ENCODE measurements around the gene HECW1.

Gene HECW1

DNA sequence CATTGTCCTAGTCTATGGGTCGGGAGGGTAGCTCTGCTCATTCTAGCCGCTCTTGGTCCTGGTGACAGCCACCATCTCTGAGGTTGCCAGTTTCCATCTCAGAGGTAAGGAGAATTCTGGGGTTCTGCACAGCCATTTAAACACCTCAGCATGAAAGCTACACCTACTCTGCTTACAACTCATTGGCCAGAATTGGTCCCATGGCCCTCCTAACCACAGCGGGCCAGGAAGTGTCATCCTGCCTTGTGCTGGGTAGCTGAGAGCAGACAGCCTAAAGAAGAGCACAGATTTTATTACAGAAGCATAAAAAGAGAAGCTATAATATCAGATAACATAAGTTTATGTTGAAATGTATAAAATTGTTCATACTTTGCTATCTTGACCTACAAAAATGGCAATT is 152.7 kb downstream of the HECW1 start:
- DNase-seq (ENCODE audit: low spot score) = no peak

DNA sequence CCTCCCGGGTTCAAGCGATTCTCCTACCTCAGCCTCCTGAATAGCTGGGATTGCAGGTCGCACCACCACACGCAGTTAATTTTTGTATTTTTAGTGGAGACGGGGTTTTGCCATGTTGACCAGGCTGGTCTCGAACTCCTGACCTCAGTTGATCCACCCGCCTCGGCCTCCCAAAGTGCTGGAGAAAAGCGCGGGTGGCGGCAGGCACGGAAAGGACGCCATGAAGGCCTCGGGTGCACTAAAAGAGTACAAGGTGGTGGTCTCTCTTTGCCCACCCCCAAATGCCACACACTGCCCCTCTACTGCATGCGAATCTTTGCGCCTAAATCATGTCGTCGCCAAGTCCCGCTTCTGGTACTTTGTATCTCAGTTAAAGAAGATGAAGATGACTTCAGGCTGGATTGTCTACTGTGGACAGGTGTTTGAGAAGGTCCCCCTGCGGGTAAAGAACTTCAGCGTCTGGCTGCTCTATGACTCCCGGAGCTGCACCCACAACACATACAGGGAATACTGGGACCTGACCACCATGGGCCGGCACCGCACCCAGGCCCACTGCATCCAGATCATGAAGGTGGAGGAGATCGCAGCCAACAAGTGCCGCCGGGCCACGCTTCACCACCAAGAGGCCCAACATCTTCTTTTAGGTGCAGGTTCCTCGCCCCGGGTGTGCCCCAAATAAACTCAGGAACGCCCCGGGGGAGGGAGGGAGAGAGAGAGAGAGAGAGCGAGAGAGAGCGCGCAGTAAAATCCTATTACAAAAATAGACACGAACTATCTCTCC is 161.7 kb downstream of the HECW1 start:
- DNase-seq (ENCODE audit: low spot score) = no peak

DNA sequence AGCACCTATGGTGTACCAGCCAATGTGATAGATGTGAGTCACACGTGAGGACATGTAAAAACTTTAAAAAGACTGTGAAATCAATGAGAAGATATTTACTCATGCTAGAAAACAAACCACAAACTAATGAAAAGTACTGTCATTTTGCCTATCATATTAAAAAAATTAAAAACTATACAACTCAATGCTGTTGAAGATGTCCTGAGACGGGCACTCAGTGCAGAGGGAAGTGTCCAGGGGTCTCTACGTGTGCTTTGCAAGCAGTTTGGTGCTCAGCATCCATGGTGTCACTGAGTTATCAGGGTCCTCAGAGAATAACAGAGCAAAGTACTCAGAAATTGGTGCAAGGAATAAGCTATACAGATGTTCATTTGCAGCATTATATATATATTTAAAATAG is 162.3 kb downstream of the HECW1 start:
- no peak for DNase-seq (ENCODE audit: low spot score)

DNA sequence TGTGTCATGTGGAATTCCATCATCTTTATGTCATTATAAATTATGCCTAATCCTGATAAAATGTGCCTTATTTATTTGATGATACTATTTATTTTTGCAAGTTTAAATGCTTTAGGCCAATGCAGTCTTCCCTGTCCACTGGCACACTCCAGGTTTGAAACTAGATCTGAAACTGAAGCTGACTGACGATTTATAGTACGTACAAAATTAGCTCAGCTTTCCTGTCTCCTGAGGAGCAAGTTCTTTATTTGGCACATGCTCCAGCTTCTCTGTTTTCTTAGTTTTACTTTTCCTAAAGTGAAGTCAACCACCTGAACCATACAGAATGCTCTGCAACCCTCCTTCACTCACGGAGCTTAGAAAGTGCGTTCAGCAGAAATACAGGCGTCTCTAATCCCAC is 164.1 kb downstream of the HECW1 start:
- no peak for DNase-seq (ENCODE audit: low spot score)

DNA sequence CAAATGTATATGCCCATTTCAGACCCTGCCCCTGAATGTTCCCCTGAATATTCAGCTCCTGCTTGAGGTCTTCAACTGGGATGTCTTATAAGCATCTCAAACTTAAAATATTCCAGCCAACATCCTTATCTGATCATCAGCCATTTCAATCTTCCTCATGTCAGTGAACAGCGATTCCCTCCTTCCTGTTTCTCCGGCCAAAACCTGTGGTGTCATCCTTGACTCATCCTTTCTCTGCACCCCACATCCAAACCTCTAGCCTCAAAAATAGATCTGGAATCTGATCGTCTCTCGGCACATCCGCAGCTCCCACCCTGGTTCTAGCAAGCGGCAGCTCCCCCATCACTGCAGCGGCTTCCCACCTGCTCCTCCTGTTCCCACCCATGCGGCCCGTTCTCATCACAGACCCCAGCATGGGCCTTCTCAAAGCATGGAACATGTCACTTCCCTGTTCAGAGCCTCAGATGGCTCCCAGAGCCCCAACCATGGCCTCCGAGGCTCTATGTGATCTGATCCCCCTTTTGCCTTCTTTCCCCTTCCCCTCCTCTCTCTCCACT is 165.7 kb downstream of the HECW1 start:
- no peak for DNase-seq (ENCODE audit: low spot score)

DNA sequence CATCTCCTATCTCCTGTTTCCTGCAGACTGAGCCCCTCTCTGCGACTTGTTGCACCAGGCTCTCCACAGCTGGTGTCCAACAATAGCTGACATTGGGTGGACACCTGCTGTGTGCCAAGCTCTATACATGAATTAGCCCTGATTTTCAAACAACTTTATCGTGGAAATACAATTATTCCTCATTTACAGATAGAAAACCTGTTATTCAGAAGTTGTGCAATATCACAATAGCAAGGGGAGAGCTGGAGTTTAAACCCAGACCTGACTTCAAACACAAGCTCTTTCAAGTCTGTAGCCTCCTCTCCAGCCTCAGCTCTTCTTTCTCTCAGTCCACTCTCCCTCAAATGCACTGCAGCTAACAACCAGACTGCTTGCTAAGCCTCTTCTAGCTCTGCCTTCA is 168.8 kb downstream of the HECW1 start:
- no peak for DNase-seq (ENCODE audit: low spot score)

DNA sequence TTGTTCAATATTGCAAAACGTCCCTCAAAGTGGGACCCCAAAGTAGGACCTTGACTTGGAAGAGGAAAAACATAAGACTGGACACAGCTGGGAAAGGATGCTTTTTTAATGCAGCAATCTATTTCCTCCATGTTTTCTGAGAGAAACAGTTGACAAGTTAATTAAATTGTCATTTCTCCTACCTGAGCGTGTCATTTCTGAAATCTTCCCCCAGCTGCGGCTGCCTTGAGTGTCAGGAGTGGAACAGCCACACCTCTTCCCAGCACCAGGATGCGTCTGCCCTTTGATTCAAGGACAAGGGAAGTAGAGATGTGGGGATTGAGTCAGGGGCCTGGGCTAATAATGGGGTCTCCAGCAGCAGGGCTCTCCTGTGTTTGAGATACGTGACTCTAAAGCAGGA is 171.3 kb downstream of the HECW1 start:
- no peak for DNase-seq (ENCODE audit: low spot score)

DNA sequence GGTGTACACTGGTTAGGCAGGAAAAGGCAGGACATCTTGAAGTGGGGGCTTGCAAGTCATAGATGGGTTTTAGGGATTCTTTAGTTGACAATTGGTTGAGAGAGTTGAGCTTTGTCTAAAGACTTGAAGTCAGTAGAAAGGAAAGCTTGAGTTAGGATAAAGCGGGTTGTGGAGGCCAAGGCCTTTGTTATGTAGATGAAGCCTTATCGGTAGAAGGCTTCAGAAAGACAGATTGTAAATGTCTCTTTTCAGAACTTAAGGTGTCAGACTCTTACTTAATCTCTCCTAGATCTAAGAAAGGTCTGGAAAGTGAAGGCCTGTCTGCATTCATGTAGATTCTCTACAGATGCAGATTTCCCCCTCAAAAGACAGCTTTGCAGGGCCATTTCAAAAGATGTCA is 177.4 kb downstream of the HECW1 start:
- no peak for DNase-seq (ENCODE audit: low spot score)

DNA sequence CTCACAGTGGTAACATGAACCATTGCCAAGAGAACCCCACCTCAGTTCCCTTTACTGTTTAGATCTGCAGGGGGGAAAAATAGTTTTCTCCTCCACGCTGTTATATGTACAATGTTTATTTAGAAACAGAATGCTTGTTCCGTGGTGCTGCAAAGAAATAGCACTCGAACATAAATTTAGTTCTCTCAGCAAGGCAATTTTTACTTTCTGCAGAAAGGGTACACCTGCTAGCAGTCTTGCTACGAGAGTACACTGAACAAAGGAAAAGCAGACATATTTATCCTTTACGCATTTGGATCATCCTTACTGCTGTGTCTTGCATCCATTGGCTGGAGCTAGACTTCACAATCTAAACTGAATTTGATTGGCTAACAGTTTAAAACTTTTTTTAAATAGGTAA is 178.5 kb downstream of the HECW1 start:
- DNase-seq (ENCODE audit: low spot score) = no peak

DNA sequence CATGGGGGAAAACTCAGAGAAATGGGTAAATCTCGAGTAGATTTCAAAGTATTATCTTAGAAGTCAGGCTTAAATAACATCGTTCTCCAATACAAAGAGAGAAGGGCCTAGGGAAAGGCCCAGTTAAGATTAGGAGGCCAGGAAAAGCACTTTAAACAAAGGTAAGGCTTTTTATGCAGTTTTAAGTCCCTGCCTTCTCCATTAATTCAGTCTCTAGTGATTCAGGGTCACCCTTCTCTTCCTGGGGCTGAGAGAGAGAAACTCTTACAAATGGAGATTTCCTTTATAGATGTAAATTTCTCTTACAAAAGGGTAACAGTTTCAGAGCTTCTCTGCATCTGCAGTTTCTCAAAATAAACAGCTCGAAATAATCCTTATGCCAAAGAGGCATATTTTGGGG is 179.3 kb downstream of the HECW1 start:
- DNase-seq (ENCODE audit: low spot score) = no peak

DNA sequence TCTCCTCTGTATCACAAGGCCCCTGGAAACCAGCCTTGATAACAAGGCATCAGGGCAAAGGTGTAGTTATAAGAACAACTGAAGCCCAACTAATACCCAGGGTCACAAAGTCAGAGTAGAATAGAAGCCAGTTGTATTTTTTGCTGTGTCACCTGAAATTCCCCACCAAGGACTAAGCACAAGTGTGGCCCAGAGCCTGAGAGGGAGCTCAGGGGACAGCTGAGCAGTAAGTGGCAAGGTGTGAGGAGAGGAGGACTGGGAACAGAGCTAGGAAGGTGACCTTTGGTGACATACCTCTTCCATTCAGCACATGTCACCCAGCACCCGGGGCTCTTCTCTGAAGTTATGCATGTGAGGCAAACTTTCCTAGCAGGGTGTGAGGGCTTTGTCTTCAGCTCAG is 179.9 kb downstream of the HECW1 start:
- DNase-seq (ENCODE audit: low spot score) = no peak

DNA sequence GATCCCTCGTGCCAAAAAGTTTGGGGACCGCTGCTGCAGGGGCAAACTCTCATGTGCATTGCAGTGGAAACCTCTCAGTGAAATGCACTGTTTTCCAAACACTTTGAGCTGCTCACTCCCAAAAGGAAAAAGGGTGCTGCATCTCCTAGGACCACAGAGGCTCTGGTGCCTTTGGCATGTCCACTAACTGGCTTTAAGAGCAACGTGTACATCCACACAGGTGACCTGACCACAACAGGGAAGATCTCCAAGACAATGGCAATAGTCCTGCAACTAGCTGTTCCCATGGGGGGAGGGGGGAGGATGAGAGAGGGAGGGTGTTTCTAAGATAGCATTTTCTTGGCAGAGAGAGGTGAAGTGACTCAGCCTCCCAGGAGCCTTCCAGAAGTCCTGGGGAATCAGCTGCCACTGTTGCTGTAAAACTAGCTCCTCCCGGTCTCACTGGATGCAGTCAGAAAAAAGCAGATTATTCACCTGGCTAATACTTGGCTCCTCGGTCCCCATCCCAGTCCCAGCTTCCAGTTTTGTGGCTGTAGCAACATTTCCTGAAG is 181.7 kb downstream of the HECW1 start:
- peak; percentile 78 for DNase-seq (ENCODE audit: low spot score)

DNA sequence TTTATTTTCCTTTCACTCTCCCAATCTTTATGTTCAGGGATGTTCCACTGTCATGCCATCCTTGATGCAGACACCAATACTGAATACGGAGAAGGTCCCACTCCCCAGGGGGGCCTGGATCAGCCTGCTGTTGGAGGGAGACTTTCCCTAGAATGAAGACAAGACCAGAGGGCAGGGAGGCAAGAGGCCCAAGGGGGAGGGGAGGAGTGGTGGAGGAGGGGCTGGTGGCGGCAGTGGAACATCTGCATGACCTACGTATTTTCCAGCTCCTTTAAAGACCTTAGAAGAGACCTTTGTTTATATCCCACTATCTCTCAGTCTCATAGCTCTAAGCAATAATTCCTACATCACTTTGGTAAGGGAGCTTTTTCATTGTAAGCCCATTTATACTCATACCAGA is 183.0 kb downstream of the HECW1 start:
- no peak for DNase-seq (ENCODE audit: low spot score)

DNA sequence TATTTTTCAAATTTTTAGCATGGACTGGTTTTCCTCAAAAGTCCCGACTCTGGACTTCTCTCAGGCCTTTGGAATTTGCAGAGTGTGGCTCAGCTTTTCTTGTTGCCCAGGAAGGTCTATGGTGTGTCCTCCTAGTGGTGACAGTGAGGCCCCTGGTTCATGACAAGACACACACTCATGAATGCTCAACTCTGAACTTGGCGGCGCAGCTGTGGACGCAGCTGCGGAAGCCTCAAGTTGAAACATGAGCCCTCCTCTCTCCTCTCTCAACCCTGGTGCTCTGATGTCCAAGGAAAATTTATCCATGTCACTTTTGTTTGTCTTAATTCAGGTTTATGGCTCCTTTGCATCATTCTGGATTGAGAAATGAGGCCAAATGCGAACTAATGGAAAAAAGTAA is 183.9 kb downstream of the HECW1 start:
- no peak for DNase-seq (ENCODE audit: low spot score)

DNA sequence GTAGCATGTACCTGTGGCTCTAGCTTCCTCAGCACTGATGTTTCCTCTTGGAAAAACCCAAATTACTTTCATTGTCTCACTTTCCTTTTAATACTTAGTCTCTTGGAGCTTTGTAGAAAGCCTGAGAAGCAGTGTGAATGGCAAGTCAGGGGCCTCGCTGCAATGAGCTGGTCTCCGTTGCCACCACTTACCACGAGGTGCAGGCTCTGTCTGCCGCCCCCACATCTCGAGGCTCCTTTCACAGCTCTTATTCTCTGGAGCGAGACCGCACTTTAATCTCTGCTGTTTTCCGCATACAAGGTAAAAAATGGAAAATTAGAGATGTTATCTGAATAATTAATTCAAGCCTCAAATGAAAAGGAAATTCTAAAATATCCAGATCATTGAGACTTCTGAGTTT is 186.2 kb downstream of the HECW1 start:
- DNase-seq (ENCODE audit: low spot score) = no peak

DNA sequence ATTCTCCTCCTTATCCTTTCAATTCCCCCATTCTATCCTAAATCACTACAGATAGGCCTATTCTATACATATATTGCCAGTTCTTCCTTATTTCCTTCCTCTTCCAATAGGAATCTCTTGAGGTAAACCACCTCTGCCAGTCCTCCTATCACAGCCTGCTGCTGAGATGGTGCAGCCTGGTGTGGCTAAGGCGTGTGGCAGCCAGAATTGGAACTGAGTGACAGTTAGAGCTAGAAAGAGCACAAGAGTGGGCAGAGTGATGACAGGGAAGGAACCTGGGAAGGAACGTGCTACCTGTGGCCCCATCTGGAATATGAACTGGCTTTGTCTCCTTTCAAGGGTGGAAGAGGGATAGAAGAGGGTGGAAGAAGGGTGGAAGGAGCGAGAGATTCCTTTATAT is 187.7 kb downstream of the HECW1 start:
- no peak for DNase-seq (ENCODE audit: low spot score)

DNA sequence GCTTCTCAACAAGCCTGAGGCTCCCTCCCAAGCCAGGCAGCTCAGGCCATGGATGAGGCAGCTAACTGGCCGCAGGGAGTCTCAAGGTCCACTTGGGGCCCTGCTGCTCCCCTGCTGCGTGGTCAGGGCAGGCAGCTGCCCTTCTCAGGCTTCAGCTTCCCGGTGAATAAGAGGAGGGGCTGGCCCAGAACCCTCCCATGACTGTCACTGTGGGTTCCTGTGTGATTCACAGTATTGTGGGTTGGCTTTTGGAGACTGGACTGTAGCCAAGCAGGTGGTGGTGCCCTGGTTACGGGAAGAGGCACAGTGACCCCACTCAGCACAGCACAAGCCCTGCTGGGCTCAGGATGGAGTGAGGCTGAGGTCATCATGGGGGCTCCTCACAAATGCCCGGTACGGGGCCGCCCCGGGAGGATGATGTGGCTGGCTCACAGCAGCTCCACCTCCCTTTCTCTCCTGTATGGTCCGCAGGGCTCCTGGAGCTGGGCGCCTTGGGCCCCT is 189.8 kb downstream of the HECW1 start:
- peak; percentile 41 for DNase-seq (ENCODE audit: low spot score)

DNA sequence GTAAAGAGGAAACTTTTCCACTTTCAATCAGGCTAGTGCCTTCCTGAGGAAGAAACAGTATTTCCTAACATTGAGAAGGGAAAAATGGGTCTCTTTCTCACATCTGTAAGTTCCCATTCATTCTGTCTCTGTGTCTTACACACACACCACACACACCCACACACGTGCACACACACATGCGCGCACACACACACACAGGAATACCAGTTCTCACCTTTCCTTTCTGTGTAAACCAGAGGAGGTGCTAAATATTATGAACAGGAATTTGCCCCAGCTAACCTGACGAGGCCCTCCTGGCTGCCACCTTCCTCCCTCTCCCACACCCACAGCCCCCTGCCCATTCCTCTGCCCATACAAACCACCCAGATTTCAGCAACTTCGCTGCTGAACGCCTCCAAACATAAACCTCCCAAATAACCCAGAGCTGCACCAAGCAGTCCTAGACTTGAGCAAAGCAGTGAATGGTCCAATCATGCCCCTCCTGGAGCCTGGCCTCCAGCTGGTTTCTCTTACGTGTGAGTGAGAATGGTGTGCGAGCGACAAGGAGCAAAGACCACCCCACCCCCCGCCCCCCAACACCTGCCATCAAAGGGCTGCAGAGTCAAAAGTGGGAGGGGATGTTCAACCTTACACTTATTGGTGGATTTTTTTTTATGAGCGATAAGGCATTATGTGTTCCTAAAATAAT is 190.5 kb downstream of the HECW1 start:
- no peak for DNase-seq (ENCODE audit: low spot score)

DNA sequence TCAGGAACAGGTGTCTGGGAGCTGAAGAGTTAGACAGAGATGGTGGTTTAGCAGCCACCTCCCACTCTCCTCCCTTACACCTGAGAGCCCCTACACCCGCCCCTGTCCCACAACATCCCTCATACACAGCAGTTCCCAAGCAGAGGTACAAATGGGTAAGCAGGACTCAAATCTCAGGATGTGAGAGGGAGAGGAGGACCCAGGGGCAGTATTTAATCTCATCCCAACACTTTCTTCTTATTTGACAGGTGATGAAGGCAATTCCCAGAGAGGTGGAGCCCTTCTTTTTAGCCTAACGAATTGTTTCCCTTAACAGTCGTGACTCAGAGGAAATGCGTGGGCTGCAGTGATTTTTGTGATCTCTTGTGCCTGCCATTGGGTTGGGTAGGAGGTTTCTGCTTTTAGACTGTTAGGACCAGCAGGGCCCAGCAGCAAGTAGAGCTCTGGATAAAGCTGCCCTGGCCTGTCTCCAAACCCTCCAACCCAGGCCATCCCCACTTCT is 191.3 kb downstream of the HECW1 start:
- DNase-seq (ENCODE audit: low spot score) = no peak

DNA sequence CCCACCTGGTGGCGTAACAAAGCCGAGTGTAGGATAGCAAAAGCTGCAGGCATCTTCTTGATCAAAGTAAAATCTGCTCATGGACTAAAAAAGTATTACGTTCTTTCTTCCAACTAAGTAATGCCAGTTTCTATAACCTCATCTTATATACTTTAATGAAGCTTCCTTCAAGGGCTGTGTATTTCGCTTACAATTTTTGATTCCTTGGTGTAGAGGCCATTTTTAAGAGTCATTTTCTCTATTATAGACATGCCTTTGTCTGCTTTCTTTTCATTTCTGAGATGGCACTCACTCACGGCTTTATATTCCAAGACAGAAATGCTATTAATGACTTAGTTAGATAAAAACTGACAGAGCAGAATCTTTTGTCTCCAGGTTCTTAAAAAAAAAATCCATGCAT is 194.0 kb downstream of the HECW1 start:
- DNase-seq (ENCODE audit: low spot score) = no peak

DNA sequence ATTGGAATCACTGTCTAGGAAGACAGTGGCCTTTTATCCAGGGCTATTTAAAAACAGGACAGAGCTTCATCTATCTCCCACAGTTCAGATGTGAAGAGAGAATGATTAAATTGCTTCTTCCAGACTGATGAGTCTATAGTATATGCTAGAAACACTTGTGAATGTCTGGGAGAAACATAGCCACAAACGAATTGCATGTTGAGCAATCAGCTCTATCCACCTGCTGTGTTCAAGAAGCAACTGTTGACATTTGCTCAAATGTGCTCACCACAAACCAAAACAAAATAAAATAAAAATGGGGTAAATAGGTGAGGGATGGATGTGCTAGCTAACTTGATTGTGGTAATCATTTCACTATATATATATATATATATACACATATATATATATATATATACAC is 195.1 kb downstream of the HECW1 start:
- no peak for DNase-seq (ENCODE audit: low spot score)

DNA sequence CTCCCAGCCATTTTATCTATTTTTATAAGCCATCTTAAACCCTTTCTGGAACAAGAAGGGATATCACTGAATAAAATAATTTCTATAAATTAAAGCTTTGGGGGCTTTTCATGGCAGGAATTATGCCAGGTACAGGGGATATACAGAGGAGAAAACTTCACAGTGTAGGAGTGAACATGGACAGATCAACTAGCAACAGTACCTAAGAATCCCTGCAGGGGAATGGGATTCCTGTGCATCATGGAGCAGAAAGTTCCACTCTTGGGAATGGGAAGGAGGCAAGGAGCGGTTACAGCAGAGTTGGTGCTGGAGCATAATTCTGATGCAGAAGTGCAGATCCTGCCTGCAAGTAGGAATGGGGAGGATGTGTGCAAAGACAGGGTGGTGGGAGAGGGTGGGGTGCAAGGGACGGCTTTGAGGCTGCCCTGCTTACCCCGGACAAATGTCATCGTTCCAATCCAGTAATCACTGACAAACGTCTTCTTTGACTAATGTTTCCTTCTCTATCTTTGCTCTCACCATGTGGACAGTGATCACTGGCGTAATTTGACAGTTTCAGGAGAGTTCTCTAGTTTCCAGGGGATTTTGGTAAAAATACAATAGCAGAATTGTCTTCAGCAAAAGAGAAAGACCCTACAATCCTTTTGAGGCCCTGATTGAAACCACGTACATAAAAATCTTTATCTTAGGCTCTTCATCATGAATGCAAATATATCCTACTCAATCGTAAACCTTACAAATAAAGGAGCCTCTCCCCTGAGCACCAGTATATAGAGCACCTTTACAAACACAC is 196.7 kb downstream of the HECW1 start:
- DNase-seq (ENCODE audit: low spot score) = no peak
